ENCODE measurements around the gene RBKS.

The RBKS gene

DNA sequence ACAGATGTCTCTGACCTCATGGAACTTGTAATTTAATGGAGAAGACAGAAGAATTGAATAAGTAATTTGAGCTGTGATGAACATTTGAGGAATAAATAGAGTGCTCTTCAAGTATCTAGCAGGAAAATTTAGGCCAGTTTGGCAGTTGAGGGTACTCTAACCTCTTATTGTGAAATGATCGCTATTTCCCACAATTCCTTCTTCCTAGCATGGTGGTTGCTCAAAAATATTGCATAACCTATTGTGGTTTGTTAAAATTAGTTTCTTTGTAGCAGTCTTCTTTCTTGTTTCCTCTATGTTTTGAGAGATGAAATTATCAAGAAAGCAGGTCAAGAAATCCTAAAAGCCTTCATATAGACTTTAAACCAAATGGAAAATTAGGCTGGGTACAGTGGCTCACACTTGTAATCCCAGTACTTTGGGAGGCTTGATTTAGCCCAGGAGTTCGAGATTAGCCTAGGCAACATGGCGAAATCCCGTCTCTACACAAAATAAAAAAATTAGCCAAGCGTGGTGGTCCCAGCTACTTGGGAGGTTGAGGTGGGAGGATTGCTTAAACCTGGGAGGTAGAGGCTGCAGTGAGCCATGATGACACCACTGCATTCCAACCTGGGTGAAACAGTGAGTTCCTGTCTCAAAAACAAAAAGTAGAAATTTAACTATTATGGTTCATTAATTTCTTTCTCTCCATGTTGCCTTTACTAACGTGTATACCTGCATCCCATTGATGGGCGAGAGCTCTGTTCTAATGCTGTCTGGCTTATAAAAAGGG, 58.7 kb downstream of the RBKS start:
- DNase-seq (ENCODE audit: low read depth): no peak

DNA sequence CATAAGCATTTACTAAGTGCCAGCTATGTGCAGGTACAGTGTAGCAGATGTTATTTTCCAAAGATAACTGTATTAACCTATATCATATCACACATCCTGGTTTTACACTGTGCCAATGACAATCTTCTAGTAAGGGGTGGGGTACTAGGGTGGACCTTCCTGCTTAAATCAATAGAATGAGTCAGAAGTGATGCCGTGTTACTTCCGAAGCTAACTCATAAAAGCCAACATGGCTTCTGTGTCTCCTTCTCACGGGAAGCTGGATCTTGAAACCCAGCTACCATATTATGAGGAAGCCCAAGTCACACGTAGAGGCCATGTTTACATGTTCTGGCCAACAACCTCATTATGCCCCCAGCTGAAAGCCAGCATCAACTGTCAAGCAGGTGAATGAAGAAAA, 59.5 kb downstream of the RBKS start:
- DNase-seq (ENCODE audit: low read depth): no peak

DNA sequence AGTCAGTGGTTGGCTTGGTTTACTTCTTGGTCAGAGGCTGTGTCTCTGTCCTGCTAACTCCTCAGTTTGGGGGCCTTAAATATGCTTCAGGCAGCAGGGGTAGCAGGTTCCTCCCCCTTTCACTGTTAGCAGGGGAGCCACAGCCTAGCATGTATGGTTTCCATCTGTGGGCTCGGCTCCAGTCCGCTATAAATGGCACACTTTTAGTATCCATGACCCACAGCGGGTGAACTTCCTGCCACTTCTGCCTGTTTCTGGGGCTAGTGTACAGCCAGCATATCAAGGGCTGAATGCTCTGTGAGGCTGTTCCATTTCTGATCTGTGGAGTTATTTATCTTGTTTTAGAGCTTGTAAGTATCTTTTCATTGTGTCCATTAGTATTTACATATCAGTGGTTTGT, 60.4 kb downstream of the RBKS start:
- no peak for DNase-seq (ENCODE audit: low read depth)

DNA sequence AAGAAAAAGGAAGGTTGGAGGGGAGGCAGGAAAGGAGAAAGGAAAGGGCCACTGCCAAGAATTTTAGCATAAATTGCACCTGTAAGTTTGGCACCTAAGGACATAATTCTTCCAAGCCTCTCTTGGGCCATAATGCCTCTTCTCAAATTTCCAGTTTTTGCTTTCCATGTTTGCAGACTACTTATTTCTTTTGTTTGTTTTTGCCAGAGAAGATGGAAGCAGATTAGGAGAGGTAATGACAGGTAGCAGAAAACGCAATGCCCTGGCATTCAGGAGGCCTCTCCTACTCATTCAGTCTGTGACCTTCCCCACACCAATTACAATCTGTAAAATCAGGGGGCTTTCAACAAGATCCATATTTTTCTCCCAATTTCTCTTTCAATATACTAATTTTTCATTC, 61.9 kb downstream of the RBKS start:
- no peak for DNase-seq (ENCODE audit: low read depth)

DNA sequence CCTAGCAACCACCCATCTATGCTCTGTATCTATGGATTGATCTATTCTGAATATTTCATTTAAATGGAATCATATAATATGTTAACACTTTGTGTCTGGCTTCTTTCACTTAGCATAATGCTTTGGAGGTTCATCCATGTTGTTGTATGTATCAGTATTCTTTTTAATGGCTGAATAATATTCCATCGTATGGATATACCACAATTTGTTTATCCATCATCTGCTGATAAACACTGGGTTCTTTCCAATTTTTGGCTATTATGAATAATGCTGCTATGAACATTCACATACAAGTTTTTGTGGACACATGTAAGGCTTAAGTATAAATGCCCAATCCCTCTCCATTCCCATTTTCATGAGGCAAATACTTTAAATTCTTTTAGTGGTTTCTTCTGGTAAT, 65.8 kb downstream of the RBKS start:
- no peak for DNase-seq (ENCODE audit: low read depth)

DNA sequence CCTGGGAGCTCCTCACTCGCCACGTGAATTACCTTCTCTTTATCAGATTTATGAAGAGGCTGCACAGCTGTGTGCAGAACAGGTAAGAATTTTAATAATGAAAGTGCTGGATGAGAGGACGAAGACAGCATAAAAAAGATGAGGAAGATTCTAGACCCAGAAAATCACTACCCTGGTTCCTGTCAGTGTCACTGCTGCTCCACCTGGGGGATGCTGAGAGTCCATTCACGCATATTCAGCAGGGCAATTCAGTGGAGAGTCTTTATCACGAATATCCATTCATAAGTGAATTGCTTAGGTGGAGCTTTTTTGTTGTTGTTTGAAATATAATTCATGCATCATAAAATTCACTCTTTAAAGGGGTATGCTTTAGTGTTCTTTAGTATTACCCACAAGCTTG, 66.6 kb downstream of the RBKS start:
- no peak for DNase-seq (ENCODE audit: low read depth)

DNA sequence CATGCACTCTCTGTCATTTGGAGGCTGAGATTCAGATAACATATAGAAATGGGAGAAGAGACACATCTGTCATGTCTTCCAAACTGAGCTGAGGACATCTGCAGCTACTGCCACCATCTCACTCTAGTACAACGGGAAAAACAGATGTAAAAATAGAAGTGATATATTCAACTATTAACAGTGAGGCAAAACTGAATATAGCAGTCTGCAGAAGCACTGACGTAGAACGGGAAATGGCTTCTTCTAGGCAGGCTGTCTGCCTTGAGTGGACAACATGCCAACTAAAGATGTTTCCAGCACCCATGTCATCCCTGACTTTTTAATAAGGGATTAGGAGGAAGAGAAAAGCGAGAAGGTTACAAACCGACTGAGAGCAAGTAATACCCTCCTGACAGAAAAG, 67.1 kb downstream of the RBKS start:
- no peak for DNase-seq (ENCODE audit: low read depth)

DNA sequence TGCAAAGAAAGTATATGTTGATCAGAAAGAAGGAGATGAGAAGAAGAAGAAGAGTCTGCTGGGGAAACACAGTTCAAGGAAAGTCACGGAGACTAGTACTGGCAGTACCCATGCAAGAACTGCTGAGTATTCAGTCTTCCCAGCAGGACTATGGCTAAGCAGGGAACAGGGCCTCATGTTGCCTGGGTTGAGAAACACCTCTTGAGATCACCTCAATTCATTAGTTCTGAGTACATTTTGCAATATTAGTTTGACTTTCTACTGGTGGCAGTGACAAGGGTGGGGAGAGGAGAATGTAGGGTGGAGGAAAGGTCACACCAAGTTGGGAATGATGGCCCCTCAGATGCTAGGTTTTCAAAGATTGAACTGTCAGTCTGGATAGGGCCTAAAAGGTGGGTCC, 68.1 kb downstream of the RBKS start:
- no peak for DNase-seq (ENCODE audit: low read depth)

DNA sequence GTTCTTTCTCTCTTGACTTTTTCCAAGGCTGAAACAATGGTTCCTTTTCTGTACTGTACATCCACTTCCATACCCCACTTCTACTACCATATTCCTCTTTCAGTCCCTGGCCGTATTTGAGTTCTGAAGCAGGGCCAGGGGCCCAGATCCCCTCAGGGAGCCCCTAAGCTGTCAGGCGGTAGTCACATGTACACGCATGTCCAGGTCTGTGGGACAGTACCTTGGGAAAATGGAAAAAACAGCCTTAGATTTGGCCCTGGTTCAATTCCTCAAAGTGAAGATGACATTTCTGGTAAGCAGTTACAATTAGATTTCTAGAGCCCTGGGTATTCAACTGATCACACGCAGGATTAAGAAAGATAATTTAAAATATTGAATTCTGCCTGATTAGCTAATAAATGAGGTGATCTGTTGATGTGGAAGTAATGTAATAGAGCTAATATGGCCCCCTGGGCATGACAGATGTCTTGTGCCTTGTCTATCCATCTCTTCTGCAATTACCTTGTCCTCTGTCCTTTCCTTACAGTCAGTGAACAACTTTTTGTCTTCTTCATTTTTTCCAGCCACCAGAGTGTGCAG, 74.2 kb downstream of the RBKS start:
- no peak for DNase-seq (ENCODE audit: low read depth)

DNA sequence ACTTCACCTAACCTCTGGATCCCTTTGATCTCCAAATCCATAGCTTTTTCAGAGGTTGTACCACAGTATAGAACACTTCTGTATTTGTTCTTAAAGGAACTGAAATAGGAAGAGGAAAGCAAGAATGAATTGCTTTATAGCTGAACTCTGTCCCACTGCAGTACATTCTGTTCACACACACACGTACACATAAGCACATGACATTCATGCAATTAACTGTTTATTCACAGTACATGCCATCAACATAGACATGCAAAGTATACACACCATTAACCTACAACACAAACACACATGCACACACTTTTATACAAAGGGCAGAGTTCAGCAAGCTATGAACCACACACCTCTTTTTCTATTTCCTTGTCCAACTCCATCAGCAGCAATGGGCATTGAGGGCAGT, 75.4 kb downstream of the RBKS start:
- DNase-seq (ENCODE audit: low read depth): no peak

DNA sequence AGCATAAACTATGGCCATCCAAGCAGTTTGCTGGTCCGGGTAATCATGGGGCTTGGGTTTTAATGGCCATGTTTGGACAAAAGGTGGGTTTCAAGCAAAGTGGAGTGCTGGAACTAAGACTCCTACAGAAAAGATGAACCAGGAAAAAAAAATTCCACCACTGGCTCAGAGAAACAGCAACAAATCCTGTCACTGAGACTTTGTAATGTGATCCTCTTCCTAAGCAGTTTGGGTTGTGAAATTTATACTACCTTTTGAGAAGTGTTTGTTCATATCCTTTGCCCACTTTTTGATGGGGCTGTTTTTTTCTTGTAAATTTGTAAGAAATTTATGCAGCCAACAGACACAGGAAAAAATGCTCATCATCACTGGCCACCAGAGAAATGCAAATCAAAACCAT, 78.4 kb downstream of the RBKS start:
- no peak for DNase-seq (ENCODE audit: low read depth)

DNA sequence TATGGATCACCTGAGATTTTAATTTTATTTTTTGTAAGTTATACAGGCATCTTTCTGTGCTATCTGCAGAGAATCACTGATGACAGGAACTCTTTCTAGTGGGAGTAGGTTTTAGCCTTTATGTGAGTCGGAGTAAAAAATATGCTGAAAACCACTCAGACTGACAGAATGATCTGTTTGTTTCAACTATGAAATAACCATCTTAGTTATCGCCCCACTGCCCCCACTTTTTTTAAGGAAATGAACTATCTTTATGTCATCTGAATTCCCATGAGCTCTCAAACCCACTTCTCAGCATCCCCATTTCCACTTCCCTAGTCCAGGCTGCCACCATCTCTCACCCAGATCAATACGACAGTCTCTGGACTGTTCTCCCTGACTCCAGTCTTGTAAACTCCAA, 79.7 kb downstream of the RBKS start:
- no peak for DNase-seq (ENCODE audit: low read depth)

DNA sequence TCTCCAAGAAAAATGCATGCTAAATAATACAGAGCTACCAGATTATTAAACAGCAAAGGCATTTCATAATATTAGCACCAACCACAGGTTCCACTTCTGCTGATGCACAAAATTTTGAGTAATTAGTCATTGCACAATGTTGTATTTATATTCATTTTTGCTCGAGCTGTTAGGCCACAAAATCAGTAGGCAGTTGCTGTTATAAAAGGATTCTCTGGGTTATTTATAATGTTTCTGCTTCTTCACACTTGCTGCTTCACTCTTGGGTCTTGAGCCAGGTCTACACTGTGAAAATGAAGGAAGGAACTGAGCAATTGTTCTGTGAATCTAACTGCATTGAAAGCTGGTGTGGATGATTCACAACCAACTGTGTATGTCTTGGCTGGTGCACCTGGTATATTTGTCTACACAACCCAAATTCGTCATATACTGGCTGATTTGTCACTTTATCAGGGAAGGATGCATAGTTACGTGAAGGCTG, 80.4 kb downstream of the RBKS start:
- DNase-seq (ENCODE audit: low read depth): no peak

DNA sequence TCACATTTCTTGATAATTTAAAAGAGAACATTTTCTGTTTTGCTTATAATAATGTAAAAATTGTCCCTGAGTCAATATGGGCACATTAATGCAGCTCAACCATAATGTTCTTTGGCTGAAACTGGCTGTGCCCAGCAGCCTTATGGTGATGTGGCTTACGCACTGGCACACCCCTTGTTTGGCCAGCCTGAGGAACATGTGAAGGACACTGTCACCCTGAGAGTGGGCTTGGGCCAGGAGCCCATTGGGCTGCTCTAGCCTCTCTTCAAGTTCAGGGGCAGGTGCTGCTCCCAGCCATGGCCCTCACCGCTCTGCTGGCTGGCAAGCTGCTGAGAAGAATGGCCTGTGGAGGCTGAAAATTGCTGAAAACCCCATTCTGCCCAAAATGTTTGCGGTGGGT, 81.2 kb downstream of the RBKS start:
- no peak for DNase-seq (ENCODE audit: low read depth)

DNA sequence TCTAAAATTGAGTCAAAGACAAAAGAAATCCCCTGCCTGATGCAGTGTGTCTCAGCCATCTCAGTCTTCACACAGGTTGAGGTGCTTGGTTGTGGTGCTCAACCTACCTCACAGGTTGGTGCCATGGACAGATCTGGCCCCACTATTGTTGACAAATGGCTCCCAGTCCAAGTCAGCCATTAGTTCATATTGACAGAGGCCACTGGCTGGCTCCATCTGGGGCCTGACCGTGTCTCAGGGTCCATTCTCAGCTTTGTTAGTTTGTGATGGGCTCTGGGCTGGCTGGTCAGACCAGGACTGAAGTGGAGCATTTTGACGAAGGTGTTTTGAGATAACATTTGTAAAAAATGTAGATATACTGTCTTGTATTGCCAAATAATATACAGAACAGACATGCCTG, 81.8 kb downstream of the RBKS start:
- DNase-seq (ENCODE audit: low read depth): no peak

DNA sequence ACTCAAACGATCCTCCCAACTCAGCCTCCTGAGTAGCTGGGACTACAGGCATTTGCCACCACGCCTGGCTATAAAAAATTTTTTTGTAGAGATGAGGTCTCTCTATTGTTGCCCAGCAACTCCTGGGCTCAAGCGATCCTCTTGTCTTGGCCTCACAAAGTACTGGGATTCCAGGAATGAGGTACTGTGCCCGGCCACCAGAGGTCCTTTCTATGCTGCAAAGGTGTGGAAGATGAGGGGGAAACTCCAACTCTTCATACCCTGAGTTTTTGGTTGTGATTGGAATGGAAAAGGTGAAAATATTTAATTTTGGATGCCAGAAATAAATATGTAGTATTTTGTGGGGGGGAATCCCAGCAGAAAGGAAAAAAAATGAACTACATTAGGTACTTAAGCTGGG, 82.7 kb downstream of the RBKS start:
- no peak for DNase-seq (ENCODE audit: low read depth)

DNA sequence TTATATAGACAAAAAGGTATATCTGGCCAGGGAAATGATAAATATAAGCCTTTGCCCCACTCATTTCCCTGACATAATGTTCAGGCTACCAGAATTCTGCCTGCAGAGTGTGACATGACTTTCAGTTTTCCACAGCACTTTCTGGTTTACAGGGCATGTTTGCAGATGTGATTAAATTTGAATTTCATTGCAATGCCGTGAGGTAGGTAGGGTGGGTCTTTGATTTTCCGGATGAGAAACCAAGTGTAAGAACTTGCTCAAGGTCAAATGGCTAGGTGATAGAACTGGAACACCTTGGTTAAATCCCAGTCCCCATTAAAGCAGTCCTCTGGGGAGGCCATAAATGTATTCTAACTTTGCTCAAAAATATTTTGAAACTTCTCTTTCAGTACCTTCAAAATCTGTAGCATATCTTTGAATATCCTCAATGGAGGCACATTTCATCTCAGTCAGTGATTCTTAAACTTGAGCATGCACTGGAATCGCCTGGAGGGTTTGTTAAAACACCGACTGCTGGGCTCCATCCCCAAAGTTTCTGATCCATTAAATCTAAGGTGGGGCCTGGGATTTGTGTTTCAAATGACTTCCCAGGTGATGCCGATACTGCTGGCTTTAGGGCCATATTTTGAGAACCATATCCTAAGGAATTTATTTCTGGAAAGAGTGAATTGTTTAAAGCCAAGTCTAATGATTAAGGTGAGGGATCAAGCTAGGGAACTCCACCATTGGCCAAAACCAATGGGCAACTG, 83.7 kb downstream of the RBKS start:
- no peak for DNase-seq (ENCODE audit: low read depth)

DNA sequence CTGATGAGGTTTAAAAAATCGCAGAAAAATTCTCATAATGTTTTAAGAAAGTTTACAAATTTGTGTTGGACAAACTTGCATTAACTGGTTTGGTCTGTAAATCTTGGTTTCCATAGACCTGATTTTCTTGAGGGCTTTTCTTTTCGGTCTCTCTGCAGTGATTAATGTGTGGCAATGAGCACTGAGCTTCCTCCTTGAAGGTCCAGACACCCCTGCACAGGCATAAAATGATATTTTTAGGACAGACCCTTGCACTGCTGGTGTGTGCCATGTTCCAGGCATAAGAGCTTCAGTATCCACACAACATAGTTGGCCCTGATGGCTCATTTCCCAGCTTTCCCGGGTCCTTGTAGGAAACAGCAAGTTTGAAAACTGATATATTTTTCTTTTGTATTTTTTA, 85.0 kb downstream of the RBKS start:
- no peak for DNase-seq (ENCODE audit: low read depth)

DNA sequence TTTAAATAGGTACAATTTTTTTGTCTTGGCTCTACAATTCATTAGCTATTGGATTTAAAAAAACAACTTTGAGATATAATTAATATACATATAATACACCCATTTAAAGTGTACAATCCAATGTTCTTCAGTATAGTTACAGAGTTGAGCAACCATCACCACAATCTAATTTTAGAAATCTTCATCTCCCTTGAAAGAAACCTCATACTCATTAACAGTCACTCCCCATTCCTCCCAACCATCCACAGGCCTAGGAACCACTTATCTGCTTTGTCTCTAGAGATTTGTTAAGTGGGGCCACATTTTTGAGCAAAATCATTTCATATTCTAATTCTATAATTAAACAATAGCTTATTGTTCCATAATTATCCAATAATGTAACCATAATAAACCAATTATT, 86.0 kb downstream of the RBKS start:
- no peak for DNase-seq (ENCODE audit: low read depth)

DNA sequence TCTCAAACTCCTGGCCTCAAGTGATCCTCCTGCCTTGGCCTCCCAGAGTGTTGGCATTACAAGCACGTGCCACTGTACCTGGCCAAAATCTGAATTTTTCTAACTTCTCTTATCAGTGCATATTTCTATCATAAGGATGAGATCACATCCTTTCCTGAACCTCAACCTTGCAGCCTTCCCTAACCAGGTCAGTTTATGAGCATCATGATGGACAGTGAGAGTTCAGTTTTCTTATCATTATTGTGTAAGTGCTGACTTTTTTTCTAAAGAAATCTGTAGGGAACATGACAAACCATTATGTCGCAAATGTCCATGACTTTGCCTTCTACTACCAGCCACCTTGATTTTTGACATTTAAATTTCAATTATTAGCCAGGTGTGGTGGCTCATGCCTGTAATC, 87.1 kb downstream of the RBKS start:
- no peak for DNase-seq (ENCODE audit: low read depth)

DNA sequence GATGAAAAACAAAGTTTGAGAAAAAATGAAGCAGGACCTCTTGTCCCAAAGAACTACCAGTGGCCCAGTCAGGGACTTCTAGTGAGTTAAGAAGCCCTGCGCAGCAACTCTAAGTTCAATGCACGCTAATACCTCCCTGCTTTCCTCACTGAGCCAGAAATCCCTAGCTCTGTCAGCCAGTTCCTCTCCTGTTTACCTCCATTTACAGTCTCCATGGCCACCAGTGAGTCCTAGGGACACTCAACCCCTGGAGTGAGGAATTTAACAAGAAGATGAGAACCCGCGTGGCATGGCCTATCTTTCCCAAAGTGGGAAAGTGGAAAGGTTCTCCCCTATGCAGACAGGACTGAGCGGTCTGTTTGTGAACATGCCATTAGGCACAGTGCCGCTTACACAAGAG, 87.6 kb downstream of the RBKS start:
- DNase-seq (ENCODE audit: low read depth): no peak

DNA sequence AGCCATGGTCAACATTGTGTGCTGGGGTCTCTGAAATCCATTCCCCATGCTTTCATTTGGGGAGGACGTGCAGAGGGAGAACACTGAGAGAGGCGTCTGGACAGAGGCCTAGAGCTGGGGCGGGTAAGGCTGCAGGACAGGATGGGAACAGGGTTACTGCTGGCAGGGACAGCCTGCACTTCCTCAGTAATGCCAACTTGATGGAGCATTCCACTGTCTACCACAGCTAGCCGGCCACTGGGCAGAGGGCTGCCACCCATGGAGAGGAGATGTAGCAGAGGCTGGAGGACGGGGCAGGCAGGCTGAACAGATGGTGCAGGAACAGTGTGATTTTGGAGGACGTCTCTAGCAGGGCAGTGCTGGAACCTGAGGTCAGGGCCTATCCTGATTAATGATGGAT, 89.3 kb downstream of the RBKS start:
- no peak for DNase-seq (ENCODE audit: low read depth)

DNA sequence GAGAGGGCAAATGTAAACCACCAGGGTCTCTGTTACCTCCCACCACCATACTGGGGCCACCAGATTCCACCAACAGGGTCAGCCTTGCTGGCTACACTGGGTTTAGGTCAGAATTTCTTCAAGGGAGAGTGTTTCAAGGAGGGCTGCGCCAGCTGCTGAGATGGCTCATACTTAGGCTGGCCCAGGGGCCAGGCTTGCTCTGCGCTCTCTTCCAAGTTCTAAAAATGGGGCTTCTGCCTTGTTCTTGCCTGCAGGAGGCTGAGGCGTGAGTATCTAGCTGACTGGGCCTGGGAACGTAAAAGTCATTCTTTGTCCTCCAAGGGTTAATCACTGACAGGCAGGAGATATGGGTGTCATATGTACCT, 90.6 kb downstream of the RBKS start:
- no peak for DNase-seq (ENCODE audit: low read depth)
